Stomach smooth muscle (tissue), 2 donors: Measurements from ENCODE around the gene RGP1.

ENCODE experiments used
- H3K27ac ChIP-seq: one replicate; pipeline ENCODE4 v1.7.0; 2013; ENCODE audit warnings: mild to moderate bottlenecking, low read length, inconsistent platforms
- H3K27me3 ChIP-seq, 2 donors: one replicate each; pipeline ENCODE4 v1.7.0; 2013; ENCODE audit warnings: low read length in 2 of 2; ENCODE audit not compliant: insufficient read depth in 2 of 2, control insufficient read depth in 1 of 2
- H3K36me3 ChIP-seq, 2 donors: one replicate each; pipeline ENCODE4 v1.7.0; 2013; ENCODE audit warnings: low read length in 2 of 2; ENCODE audit not compliant: control insufficient read depth in 2 of 2, insufficient read depth in 2 of 2
- H3K4me1 ChIP-seq: one replicate; pipeline ENCODE4 v1.7.0; 2013; ENCODE audit warnings: low read length; ENCODE audit not compliant: control insufficient read depth, insufficient read depth
- H3K4me3 ChIP-seq, 2 donors: one replicate each; pipeline ENCODE4 v1.7.0; 2013; ENCODE audit warnings: low read length in 2 of 2
- H3K9ac ChIP-seq, 2 donors: one replicate each; pipeline ENCODE4 v1.7.0; 2013; ENCODE audit warnings: low read length in 2 of 2, mild to moderate bottlenecking in 1 of 2
- H3K9me3 ChIP-seq, 2 donors: one replicate each; pipeline ENCODE4 v1.7.0; 2013; ENCODE audit warnings: low read length in 2 of 2; ENCODE audit not compliant: control insufficient read depth in 2 of 2
- donor health status: healthy.
- donor health status: Pancreatic carcinoma.

RGP1 gene

DNA sequence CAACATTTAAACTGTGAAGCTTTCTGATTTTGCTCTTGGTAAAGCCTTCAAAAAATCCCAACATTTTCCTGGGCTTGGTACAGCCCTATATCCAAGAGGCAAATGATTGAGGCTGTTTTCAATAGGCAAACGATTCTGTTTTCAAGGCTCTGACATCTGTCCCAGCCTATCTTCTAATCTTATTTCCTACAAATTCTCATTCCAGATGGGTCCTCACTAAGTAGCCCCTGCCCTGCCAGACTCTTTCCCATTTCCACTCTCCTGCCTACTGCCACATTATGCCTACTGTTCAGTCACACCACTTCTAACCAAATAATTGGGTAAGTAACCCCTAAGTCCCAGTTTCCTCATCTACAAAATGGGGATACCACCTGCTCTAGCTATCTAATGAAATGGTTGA, 3.5 kb upstream of the RGP1 start:
- no peaks in the 10 kb centered on the region for H3K27me3 ChIP-seq
- peak overlapping the region in 1 of 2 donors; percentile 37 for H3K9ac ChIP-seq
- peaks cover 38 to 40% of the 10 kb centered on the region in 2 donors for H3K36me3 ChIP-seq
- no peak overlapping the region for H3K27ac ChIP-seq
- peaks cover 39% of the 10 kb centered on the region for H3K4me1 ChIP-seq
- no peaks in the 10 kb centered on the region for H3K9me3 ChIP-seq
- H3K4me3 ChIP-seq: peak overlapping the region; percentile 50 to 97

DNA sequence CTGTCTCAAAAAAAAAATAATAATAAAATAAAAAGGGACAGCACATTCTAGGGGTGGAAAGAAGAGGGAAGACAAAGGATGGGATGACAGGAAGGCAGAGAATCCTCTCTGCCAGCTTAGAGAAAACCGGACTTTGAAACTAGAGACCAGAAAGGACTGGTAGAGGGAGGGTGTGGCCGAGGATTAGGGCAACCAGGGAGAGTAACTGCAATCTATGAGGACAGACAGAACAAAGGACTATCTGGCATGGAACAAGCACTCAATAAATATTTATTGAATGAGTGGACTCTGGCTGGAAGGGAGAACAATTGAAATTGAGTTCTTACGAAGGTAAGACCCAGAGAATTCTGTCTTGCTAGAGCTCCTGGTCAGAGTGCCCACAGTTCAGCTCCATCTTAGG, 2.5 kb upstream of the RGP1 start:
- peaks cover 39% of the 10 kb centered on the region for H3K4me1 ChIP-seq
- H3K4me3 ChIP-seq: peak overlapping the region; percentile 97 to 100
- no peaks in the 10 kb centered on the region for H3K27me3 ChIP-seq
- H3K9ac ChIP-seq: peak overlapping the region; percentile 93 to 96
- H3K9me3 ChIP-seq: no peaks in the 10 kb centered on the region
- no peak overlapping the region for H3K27ac ChIP-seq
- peaks cover 39 to 42% of the 10 kb centered on the region in 2 donors for H3K36me3 ChIP-seq

DNA sequence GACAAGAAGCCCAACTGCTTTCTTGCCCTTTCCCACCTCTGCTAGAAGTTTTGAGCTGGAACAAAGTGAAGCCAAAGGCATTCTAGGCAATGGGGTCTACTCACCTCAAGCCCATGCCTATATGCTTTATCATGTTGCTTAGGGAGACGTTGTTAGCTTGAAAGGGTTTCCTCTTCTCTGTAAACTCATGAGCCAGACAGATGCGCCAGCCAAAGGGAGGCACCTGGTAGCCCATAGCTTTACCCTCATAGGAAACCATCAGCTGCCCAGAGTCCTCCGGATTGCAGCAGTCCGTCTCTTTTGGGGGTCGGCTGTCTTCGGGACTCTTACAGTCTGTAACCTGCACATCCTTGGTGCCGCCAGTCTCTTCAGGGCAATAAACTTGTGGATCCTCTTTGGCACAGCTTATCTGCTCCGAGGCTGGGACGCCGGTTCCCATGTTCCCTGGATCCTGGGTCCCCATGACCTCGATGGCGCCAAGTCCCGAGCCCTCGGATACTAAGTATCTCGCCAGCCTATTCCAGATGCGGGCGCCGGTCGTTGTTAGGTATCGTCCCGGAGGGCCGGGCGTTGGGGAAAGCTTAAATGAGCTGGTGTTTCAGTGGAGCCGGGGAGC, 737 bp upstream of the RGP1 start:
- Histone ChIP-seq H3K4me1 (peaks cover 39% of the 10 kb centered on the region), H3K4me3 (peak overlapping the region; percentile 97 to 100), H3K27me3 (no peaks in the 10 kb centered on the region), H3K36me3 (peaks cover 39 to 43% of the 10 kb centered on the region in 2 donors), H3K27ac (peak overlapping the region; percentile 82), H3K9me3 (no peaks in the 10 kb centered on the region), H3K9ac (peak overlapping the region; percentile 93 to 96)

DNA sequence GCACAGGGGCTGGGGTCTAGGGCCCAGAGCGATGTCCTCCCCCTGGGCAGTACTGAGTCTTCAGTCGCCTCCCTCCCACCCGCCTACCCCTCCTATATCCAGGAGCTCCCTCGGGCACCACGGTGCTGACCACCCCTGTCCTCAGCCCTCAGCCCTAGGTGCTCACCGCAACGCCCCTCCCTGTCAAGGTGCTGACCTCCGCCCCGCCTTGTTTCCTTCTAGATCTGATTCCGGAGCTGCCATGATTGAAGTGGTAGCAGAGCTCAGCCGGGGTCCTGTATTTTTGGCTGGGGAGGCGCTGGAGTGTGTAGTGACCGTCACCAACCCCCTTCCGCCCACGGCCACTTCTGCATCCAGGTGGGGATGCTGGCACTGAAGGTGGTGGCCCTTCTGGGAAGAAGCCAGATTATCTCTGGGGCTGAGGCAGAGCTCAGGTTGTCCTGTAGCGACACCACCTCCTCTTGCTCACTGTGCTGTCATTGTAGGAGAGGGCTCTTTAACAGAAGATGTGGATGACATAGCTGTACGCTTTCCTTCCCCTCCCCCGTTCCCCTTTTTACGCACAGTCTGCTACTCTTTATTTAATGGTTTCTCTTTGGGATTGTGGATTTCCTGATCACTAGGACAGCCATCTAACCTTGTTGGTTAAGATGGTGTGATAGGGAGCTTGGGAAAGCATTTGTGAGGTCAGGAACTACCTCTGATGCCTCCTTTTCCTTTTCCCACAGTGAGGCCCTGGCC, 598 bp downstream of the RGP1 start:
- H3K9ac ChIP-seq: peak overlapping the region; percentile 93 to 96
- no peaks in the 10 kb centered on the region for H3K27me3 ChIP-seq
- peaks cover 35% of the 10 kb centered on the region for H3K4me1 ChIP-seq
- peaks cover 34 to 40% of the 10 kb centered on the region in 2 donors for H3K36me3 ChIP-seq
- H3K27ac ChIP-seq: peak overlapping the region; percentile 82
- H3K4me3 ChIP-seq: peak overlapping the region; percentile 87 to 97
- no peaks in the 10 kb centered on the region for H3K9me3 ChIP-seq

DNA sequence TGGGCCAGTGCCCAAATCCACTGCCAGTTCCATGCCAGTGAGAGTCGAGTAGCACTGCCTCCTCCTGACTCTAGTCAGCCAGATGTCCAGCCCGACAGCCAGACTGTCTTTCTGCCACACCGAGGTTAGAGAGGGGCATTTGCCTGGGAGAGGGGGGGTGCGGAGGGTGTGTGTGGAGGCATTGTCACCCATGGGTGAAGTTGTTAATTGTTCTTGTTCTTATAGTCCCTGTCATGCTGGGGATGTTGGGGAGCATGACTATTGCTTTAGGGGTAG, 1.1 kb downstream of the RGP1 start:
- Histone ChIP-seq H3K36me3 (peaks cover 38 to 40% of the 10 kb centered on the region in 2 donors), H3K27ac (no peak overlapping the region), H3K9me3 (no peaks in the 10 kb centered on the region), H3K4me3 (peak overlapping the region; percentile 87 to 97), H3K27me3 (no peaks in the 10 kb centered on the region), H3K4me1 (peaks cover 34% of the 10 kb centered on the region), H3K9ac (peak overlapping the region; percentile 93 to 96)

DNA sequence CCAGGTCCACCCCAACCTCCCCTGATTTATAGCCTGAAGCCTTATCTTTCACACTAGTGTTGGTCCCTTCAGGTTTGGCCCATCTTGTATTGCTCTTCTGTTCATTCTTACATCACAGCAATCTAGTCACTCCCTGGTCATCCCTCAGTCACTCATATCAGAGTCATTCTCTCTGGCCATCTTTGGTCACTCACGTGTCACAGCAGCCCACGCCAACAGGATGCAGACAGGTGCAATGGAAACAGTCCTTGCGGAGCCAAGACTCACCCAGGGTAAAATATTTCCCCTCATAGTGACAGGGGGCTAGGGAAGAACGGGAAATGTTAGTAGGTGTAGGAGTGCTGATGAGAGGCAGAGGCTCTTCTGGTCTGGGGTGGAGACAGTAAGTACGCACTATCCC, 4.4 kb downstream of the RGP1 start:
- Histone ChIP-seq H3K9ac (no peak overlapping the region), H3K4me1 (peaks cover 24% of the 10 kb centered on the region), H3K27me3 (no peaks in the 10 kb centered on the region), H3K27ac (no peak overlapping the region), H3K9me3 (no peaks in the 10 kb centered on the region), H3K36me3 (peaks cover 38 to 40% of the 10 kb centered on the region in 2 donors), H3K4me3 (no peak overlapping the region)

DNA sequence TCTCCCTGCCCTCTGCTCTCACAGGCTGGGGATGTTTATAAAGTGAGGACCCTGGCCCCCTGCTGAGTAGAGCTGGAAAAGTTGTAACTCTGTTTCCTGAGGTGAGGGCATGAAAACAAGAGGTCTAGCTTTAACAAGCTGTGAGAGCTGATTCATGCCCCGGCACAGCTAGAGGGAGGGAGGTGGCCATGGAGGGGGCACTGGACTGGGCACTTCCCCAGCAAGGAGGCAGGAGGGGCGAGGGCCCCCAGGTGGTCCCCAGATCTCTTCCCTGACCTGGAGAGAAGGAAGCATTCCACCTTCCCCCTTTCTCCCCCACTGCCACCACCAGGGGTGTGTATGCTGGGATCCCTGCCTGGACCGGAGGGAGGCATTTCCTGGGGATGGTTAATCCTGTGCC, 5.2 kb downstream of the RGP1 start, which contains the start of gene MSMP:
MSMP (minus strand) TSS at position 13 of the 400 bp plus-strand sequence. CDS start 147 bp downstream, outside the sequence.
- H3K27ac ChIP-seq: no peak within 1 kb of the TSS
- no peak within 1 kb of the TSS for H3K4me3 ChIP-seq
- H3K36me3 ChIP-seq: peaks cover 38 to 40% of the 10 kb centered on the region in 2 donors
- no peak within 1 kb of the TSS for H3K9ac ChIP-seq
- no peaks in the 10 kb centered on the region for H3K9me3 ChIP-seq
- H3K4me1 ChIP-seq: peaks cover 24% of the 10 kb centered on the region
- no peaks in the 10 kb centered on the region for H3K27me3 ChIP-seq

DNA sequence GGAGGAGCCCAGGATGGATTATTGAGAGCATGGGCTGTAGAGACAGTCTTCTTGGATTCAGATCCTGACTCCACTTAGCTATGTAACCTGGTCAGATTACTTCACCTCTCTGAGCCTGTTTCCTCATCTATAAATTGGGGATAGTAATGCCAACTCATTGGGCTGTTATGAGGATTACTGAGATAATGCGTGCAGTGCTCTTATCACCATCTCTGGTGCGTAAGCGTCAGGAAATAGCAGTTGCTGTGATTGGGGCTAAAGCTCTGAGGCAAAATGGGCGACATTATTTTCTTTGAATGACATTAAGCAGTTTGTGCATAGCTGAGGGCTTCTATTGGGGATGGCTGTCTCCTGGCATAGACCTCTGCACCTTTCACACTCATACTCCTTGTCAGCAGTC, 6.0 kb downstream of the RGP1 start:
- no peak overlapping the region for H3K27ac ChIP-seq
- peaks cover 38 to 40% of the 10 kb centered on the region in 2 donors for H3K36me3 ChIP-seq
- no peaks in the 10 kb centered on the region for H3K27me3 ChIP-seq
- no peak overlapping the region for H3K9ac ChIP-seq
- H3K9me3 ChIP-seq: no peaks in the 10 kb centered on the region
- H3K4me3 ChIP-seq: no peak overlapping the region
- H3K4me1 ChIP-seq: peaks cover 19% of the 10 kb centered on the region

DNA sequence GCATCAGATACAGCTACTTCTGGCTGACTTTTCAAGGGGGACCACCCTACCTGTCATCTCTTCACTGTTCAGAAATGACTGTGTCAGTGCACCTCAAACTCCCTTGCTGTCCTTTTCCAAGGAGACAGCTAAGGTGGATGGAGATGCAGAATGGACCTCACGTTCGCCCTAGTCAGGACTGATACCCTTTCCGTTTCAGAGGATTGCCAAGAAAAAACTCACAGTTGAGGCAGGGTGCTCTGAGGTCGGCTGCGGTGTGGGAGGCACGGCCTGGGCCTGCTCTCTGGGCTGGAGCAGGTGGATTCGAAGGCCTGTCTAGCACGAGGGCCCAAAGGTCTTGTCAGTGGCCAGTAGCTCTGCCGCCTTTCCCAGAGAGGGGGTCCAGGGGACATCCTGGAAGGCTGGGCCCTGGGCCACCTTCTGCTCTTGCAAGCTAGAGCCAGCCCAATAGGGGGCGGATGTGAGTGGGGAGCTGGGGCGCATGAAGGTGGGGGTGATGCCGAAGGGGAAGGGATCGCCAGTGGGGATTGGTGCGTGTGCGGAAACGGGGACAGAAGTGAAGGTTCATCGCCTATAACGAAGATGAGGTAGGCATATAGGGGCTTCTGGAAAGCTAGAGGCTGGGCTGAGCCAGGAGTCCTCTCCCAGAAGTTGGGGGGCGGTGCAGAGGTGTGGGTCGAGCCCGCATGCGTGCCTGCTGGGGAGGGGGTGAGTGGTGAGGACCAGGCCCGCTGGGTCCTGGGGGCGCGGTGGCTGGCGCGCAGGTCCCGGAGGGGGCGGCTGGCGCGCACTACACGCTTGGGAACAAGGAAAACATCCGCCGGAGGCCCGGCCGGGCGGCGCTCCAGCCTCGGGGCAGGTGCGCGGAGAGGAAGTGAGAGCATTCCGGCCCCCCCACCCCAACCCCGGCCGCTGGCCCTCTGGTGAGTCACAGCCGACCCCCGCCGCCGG, 7.5 kb downstream of the RGP1 start:
- H3K36me3 ChIP-seq: peaks cover 30 to 31% of the 10 kb centered on the region in 2 donors
- peak overlapping the region; percentile 86 for H3K27ac ChIP-seq
- H3K4me3 ChIP-seq: peak overlapping the region; percentile 81 to 90
- H3K4me1 ChIP-seq: peaks cover 15% of the 10 kb centered on the region
- no peaks in the 10 kb centered on the region for H3K9me3 ChIP-seq
- H3K9ac ChIP-seq: peak overlapping the region; percentile 91 to 94
- no peaks in the 10 kb centered on the region for H3K27me3 ChIP-seq

DNA sequence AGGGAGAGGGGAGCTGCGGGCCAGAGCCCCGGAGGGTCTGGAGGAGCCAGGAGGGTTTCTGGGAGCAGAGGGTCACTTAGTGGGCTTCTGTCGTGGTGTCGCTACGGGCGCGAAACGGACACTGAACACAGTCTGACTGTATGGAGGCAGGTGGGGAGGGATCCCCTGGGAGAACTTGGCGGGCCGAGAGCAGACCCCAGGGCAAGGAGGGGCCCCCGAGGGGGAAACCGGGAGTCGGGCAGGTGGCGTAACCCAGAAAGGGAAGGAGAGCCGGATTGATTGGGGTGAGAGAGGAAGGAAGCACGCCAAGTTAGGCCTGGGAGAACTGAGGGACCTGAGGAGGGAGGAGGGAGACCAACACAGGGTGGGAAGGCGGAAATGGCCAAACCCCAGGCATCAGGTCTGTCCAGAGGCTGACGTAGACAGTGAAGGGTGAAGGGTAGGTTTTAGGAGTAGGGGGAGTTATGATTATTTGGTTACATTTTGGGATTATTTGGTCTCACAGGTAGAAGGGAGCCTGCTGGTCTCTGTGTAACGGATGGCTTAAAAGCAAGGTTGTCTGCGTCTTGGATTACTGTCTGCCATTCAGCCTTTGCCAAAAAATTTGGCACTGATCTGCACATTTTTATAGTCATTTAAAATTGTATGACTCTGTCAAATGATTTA, 8.3 kb downstream of the RGP1 start:
- Histone ChIP-seq H3K27me3 (no peaks in the 10 kb centered on the region), H3K27ac (peak overlapping the region; percentile 86), H3K4me1 (peaks cover 15% of the 10 kb centered on the region), H3K9me3 (no peaks in the 10 kb centered on the region), H3K9ac (peak overlapping the region; percentile 91 to 94), H3K4me3 (peak overlapping the region; percentile 81 to 90), H3K36me3 (peaks cover 22 to 23% of the 10 kb centered on the region in 2 donors)
